Measurements from ENCODE around the gene PCID2.

DNA sequence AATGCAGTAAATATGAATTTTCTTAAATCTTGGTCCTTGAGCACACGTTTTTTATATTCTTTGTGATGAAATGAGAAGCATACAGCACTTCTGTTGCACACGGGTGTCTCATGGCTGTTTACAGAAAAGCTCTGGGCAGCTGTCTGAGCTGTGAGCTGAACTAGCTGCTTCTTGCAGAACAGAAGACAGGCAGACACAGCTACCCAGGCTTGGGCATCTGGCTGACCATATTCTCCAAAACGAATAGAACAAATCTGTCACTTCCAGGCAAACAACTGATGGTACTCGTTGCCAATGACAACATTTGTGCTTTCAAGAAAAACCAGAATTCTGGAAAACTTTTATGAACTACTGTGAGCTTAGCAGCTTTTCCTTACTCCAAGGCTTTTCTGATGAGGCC, 16.2 kb downstream of the PCID2 start:
- TF ChIP-seq, protein P1, sequence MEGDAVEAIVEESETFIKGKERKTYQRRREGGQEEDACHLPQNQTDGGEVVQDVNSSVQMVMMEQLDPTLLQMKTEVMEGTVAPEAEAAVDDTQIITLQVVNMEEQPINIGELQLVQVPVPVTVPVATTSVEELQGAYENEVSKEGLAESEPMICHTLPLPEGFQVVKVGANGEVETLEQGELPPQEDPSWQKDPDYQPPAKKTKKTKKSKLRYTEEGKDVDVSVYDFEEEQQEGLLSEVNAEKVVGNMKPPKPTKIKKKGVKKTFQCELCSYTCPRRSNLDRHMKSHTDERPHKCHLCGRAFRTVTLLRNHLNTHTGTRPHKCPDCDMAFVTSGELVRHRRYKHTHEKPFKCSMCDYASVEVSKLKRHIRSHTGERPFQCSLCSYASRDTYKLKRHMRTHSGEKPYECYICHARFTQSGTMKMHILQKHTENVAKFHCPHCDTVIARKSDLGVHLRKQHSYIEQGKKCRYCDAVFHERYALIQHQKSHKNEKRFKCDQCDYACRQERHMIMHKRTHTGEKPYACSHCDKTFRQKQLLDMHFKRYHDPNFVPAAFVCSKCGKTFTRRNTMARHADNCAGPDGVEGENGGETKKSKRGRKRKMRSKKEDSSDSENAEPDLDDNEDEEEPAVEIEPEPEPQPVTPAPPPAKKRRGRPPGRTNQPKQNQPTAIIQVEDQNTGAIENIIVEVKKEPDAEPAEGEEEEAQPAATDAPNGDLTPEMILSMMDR (IDR thresholded peaks at IDR 0.05), result no peak
- TF ChIP-seq POLR2A (IDR thresholded peaks at IDR 0.05), result no peak

All from heart left ventricle (tissue), 13 donors.